ENCODE results near the gene UCHL1.
"Not testable (repeated sequence)": the region's sequence is repeated elsewhere in the genome, so short reads cannot be mapped to it uniquely, and the experiment has no call there.

The UCHL1 gene

GRCh38 chr4:41307638-41308037 is 50.9 kb downstream of the UCHL1 start:
- no peak for TF ChIP-seq CTCF (IDR thresholded peaks at IDR 0.05; ENCODE audit: low read length)
- no peak for TF ChIP-seq EZH2 (IDR thresholded peaks at IDR 0.05; ENCODE audit: borderline replicate concordance, low read length)
- H3K27me3 ChIP-seq (ENCODE audit: insufficient read depth, low read length) = no peaks in the 10 kb centered on the region
- H3K9me2 ChIP-seq (ENCODE audit: low read depth, low read length) = no peaks in the 10 kb centered on the region
- H3K4me1 ChIP-seq (ENCODE audit: insufficient read depth, low read length, severe bottlenecking) = no peaks in the 10 kb centered on the region
- H3K27ac ChIP-seq (ENCODE audit: low read depth, low read length, poor library complexity, severe bottlenecking) = no peak overlapping the region
- no peak overlapping the region for H3K9ac ChIP-seq (ENCODE audit: low read length)
- H3K4me3 ChIP-seq (ENCODE audit: low read depth, low read length, poor library complexity, severe bottlenecking) = no peak overlapping the region
- no peaks in the 10 kb centered on the region for H3K79me2 ChIP-seq (ENCODE audit: insufficient read depth, low read length)
- no peak overlapping the region for H2AFZ ChIP-seq (ENCODE audit: low read length)
- no peaks in the 10 kb centered on the region for H3K36me3 ChIP-seq (ENCODE audit: insufficient read depth, low read length)
- no peaks in the 10 kb centered on the region for H4K20me1 ChIP-seq (ENCODE audit: insufficient read depth, low read length)
- no peak overlapping the region for H3K4me2 ChIP-seq (ENCODE audit: low read length)
- no peaks in the 10 kb centered on the region for H3K9me3 ChIP-seq (ENCODE audit: low read length)
- H3F3A ChIP-seq (ENCODE audit: insufficient read depth, low read length) = no peaks in the 10 kb centered on the region

- H3K9me2 ChIP-seq (ENCODE audit: low read depth, low read length) = no peaks in the 10 kb centered on the region
- H3K36me3 ChIP-seq (ENCODE audit: insufficient read depth, low read length) = no peaks in the 10 kb centered on the region
- no peaks in the 10 kb centered on the region for H4K20me1 ChIP-seq (ENCODE audit: insufficient read depth, low read length)
- no peaks in the 10 kb centered on the region for H3K4me1 ChIP-seq (ENCODE audit: insufficient read depth, low read length, severe bottlenecking)
- TF ChIP-seq EZH2 (IDR thresholded peaks at IDR 0.05; ENCODE audit: borderline replicate concordance, low read length) (no peak), CTCF (IDR thresholded peaks at IDR 0.05; ENCODE audit: low read length) (no peak)
- H3K27me3 ChIP-seq (ENCODE audit: insufficient read depth, low read length) = no peaks in the 10 kb centered on the region
- H2AFZ ChIP-seq (ENCODE audit: low read length) = no peak overlapping the region
- H3K4me3 ChIP-seq (ENCODE audit: low read depth, low read length, poor library complexity, severe bottlenecking) = no peak overlapping the region
- no peaks in the 10 kb centered on the region for H3F3A ChIP-seq (ENCODE audit: insufficient read depth, low read length)
- no peak overlapping the region for H3K9ac ChIP-seq (ENCODE audit: low read length)
- no peaks in the 10 kb centered on the region for H3K79me2 ChIP-seq (ENCODE audit: insufficient read depth, low read length)
- H3K4me2 ChIP-seq (ENCODE audit: low read length) = no peak overlapping the region
- H3K9me3 ChIP-seq (ENCODE audit: low read length) = no peaks in the 10 kb centered on the region
- no peak overlapping the region for H3K27ac ChIP-seq (ENCODE audit: low read depth, low read length, poor library complexity, severe bottlenecking)
These were observed 51.7 kb downstream of the UCHL1 start for GRCh38 chr4:41308398-41308797.

GRCh38 chr4:41315426-41315825 is 58.7 kb downstream of the UCHL1 start:
- not testable (repeated sequence) for H3K36me3 ChIP-seq (ENCODE audit: insufficient read depth, low read length); H4K20me1 ChIP-seq (ENCODE audit: insufficient read depth, low read length); H3K79me2 ChIP-seq (ENCODE audit: insufficient read depth, low read length); H3K9ac ChIP-seq (ENCODE audit: low read length); H3K4me1 ChIP-seq (ENCODE audit: insufficient read depth, low read length, severe bottlenecking); H2AFZ ChIP-seq (ENCODE audit: low read length); H3K9me2 ChIP-seq (ENCODE audit: low read depth, low read length); H3F3A ChIP-seq (ENCODE audit: insufficient read depth, low read length); H3K27ac ChIP-seq (ENCODE audit: low read depth, low read length, poor library complexity, severe bottlenecking); H3K27me3 ChIP-seq (ENCODE audit: insufficient read depth, low read length); H3K9me3 ChIP-seq (ENCODE audit: low read length); H3K4me3 ChIP-seq (ENCODE audit: low read depth, low read length, poor library complexity, severe bottlenecking); H3K4me2 ChIP-seq (ENCODE audit: low read length)

DNA sequence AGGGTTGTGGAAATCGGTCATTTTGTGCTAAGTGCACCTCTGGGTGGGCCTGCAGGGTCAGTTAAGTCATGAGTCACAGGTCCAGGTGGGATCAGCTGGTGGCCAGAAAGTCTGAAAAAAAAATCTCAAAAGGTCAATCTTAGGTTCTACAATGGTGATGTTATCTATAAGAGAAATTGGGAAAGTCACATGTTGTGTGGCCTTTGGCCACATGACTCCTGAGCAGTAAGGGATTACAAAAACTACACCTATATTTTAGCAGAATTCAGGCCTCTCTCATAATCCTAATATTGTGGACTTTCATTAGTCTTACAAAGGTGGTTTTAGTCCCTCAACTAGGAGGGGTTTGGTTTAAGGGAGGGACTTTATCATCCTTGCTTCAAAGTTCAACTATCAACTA is 59.1 kb downstream of the UCHL1 start:
- Histone ChIP-seq H3F3A (ENCODE audit: insufficient read depth, low read length) (no peaks in the 10 kb centered on the region), H3K36me3 (ENCODE audit: insufficient read depth, low read length) (no peaks in the 10 kb centered on the region), H3K9ac (ENCODE audit: low read length) (no peak overlapping the region), H3K27me3 (ENCODE audit: insufficient read depth, low read length) (0 out of 2 replicates have a peak, but pooled peaks cover 7% of the 10 kb centered on the region), H2AFZ (ENCODE audit: low read length) (no peak overlapping the region), H4K20me1 (ENCODE audit: insufficient read depth, low read length) (no peaks in the 10 kb centered on the region), H3K27ac (ENCODE audit: low read depth, low read length, poor library complexity, severe bottlenecking) (no peak overlapping the region), H3K4me3 (ENCODE audit: low read depth, low read length, poor library complexity, severe bottlenecking) (no peak overlapping the region), H3K4me1 (ENCODE audit: insufficient read depth, low read length, severe bottlenecking) (no peaks in the 10 kb centered on the region), H3K9me2 (ENCODE audit: low read depth, low read length) (no peaks in the 10 kb centered on the region), H3K79me2 (ENCODE audit: insufficient read depth, low read length) (no peaks in the 10 kb centered on the region), H3K9me3 (ENCODE audit: low read length) (no peaks in the 10 kb centered on the region), H3K4me2 (ENCODE audit: low read length) (no peak overlapping the region)
- no peak for TF ChIP-seq CTCF (IDR thresholded peaks at IDR 0.05; ENCODE audit: low read length)
- TF ChIP-seq EZH2 (IDR thresholded peaks at IDR 0.05; ENCODE audit: borderline replicate concordance, low read length) = no peak
